Keratinocyte (primary cell): ENCODE data around the gene GPR3. TPM values are rescaled to one million over a fixed set of nuclear protein-coding genes. Genes with fewer than 3 reads are reported as not detected.

ENCODE experiments used
- DNase-seq: peaks from one replicate; pipeline ENCODE4 v3.0.0-alpha.2; 2011; ENCODE audit warnings: low read depth, missing footprints, low spot score
- FAIRE-seq: peaks from 2 replicates; lab custom pipeline; 2011; peaks lifted over from hg19 to GRCh38; lab: Jason Lieb, UNC
- H2AFZ ChIP-seq: 2 replicates; pipeline ENCODE4 v1.6.0; 2012; ENCODE audit warnings: low read length, control low read depth, inconsistent platforms; ENCODE audit not compliant: control insufficient read depth
- H3K27ac ChIP-seq: 2 replicates; pipeline ENCODE4 v1.5.1; 2011; ENCODE audit warnings: low read length; ENCODE audit not compliant: control insufficient read depth, insufficient read depth
- H3K27me3 ChIP-seq: 3 replicates; pipeline ENCODE4 v1.6.0; 2011; ENCODE audit warnings: low read length; ENCODE audit not compliant: control insufficient read depth, insufficient read depth; ENCODE audit errors: extremely low read depth
- H3K36me3 ChIP-seq, 2 experiments: 2 replicates in 1 of 2; 3 replicates in 1 of 2; pipeline ENCODE4 v1.5.1; 2011; ENCODE audit warnings: low read length in 2 of 2, mild to moderate bottlenecking in 1 of 2; ENCODE audit not compliant: control insufficient read depth in 2 of 2, insufficient read depth in 2 of 2; ENCODE audit errors: extremely low read depth in 1 of 2
- H3K4me1 ChIP-seq: 3 replicates; pipeline ENCODE4 v1.5.1; 2011; ENCODE audit warnings: low read length; ENCODE audit not compliant: control insufficient read depth, insufficient read depth; ENCODE audit errors: extremely low read depth
- H3K4me2 ChIP-seq: 3 replicates; pipeline ENCODE4 v1.6.0; 2011; ENCODE audit warnings: low read depth, low read length; ENCODE audit not compliant: control insufficient read depth, insufficient read depth; ENCODE audit errors: extremely low read depth
- H3K4me3 ChIP-seq, 3 experiments: fragments of 200-600 bp in 1 of 3; sonication (generic) in 1 of 3; 2 replicates in 2 of 3; 3 replicates in 1 of 3; pipeline ENCODE4 v1.5.1; 2011 to 2016; ENCODE audit warnings: low read length in 3 of 3, mild to moderate bottlenecking in 3 of 3, control low read depth in 2 of 3, inconsistent platforms in 1 of 3, low read depth in 1 of 3, mixed read lengths in 1 of 3, mixed run types in 1 of 3, moderate library complexity in 1 of 3; ENCODE audit not compliant: control insufficient read depth in 2 of 3, insufficient read depth in 2 of 3; ENCODE audit errors: extremely low read depth in 1 of 3
- H3K79me2 ChIP-seq: 2 replicates; pipeline ENCODE4 v1.6.0; 2012; ENCODE audit warnings: low read length; ENCODE audit not compliant: control insufficient read depth, insufficient read depth
- H3K9ac ChIP-seq: 3 replicates; pipeline ENCODE4 v1.6.0; 2011; ENCODE audit warnings: low read length; ENCODE audit not compliant: control insufficient read depth, insufficient read depth; ENCODE audit errors: extremely low read depth
- H3K9me1 ChIP-seq: 3 replicates; pipeline ENCODE4 v1.6.0; 2011; ENCODE audit warnings: low read length; ENCODE audit not compliant: control insufficient read depth, insufficient read depth; ENCODE audit errors: extremely low read depth
- H3K9me3 ChIP-seq: 2 replicates; pipeline ENCODE4 v1.5.1; 2012; ENCODE audit warnings: low read depth, low read length; ENCODE audit not compliant: control insufficient read depth
- H4K20me1 ChIP-seq: 3 replicates; pipeline ENCODE4 v1.6.0; 2011; ENCODE audit warnings: low read length; ENCODE audit not compliant: control insufficient read depth, insufficient read depth; ENCODE audit errors: extremely low read depth
- CTCF ChIP-seq, 3 experiments: IDR thresholded peaks in 1 of 3; conservative IDR thresholded peaks in 1 of 3; optimal IDR thresholded peaks in 1 of 3; 2 replicates in 2 of 3; 3 replicates in 1 of 3; pipeline versions ENCODE3 to v1.5.1; 2011; ENCODE audit warnings: low read length in 3 of 3, mild to moderate bottlenecking in 3 of 3, moderate library complexity in 2 of 3, control low read depth in 1 of 3, inconsistent platforms in 1 of 3; ENCODE audit not compliant: insufficient read depth in 2 of 3; ENCODE audit errors: extremely low read depth in 1 of 3
- EZH2 ChIP-seq: IDR thresholded peaks from one replicate; pipeline ENCODE4 v1.6.1; 2012; ENCODE audit warnings: inconsistent platforms, mild to moderate bottlenecking, low read length, moderate library complexity
- dilution Hi-C: fragments of 300-500 bp; cut with MboI; formaldehyde crosslinking; loops from one replicate; pipeline ENCODE4 v1.7.0; 2020; ENCODE audit warnings: low sequenced_read_pairs; ENCODE audit not compliant: extremely low pct_ligation_motif_present
- polyA plus RNA-seq, 5 experiments: library from polyadenylated mRNA; depleted of rRNA in 3 of 5; stranded (reverse) in 3 of 5; stranded (forward) in 1 of 5; unstranded in 1 of 5; fragments of >200 nt; gene quantifications; 1 replicate in 1 of 5; 2 replicates in 3 of 5; 3 replicates in 1 of 5; pipeline versions ENCODE4 v1.2.1 to v1.2.3, GENCODE V29; 2011 to 2012; ENCODE audit warnings: missing spikeins in 2 of 5, low read depth in 1 of 5, low replicate concordance in 1 of 5

Gene GPR3
- polyA plus RNA-seq, 1 donor (not counting 4 experiments of a cell fraction or from before 2014, with no cell fraction given): 1.4 TPM

- FAIRE-seq (no peak), DNase-seq (no peak)
- Histone ChIP-seq H3K27me3 (no peaks in the 10 kb centered on the region), H3K4me2 (no peak overlapping the region), H3K4me3 (no peak overlapping the region), H4K20me1 (peaks cover 3% of the 10 kb centered on the region), H3K79me2 (peaks cover 12% of the 10 kb centered on the region), H3K36me3 (peaks cover 22 to 33% of the 10 kb centered on the region in 2 experiments), H3K9me1 (no peaks in the 10 kb centered on the region), H2AFZ (no peak overlapping the region), H3K9ac (no peak overlapping the region), H3K27ac (no peak overlapping the region), H3K4me1 (peaks cover 13% of the 10 kb centered on the region), H3K9me3 (no peaks in the 10 kb centered on the region)
- TF ChIP-seq CTCF (optimal IDR thresholded peaks at IDR 0.05 in 1 of 3, IDR thresholded peaks at IDR 0.05 in 1 of 3, conservative IDR thresholded peaks at IDR 0.05 in 1 of 3; ENCODE audit: extremely low read depth in 1 of 3, insufficient read depth in 2 of 3, low read length in 3 of 3) (no peak), EZH2 (no peak)
- dilution Hi-C loops: no loop called here
Observed at GRCh38 chr1:27361553-27361952, 30.9 kb upstream of the GPR3 start.

GRCh38 chr1:27363766-27364695 is 28.4 kb upstream of the GPR3 start:
- no peaks in the 10 kb centered on the region for H3K9me3 ChIP-seq
- no peak overlapping the region for H2AFZ ChIP-seq
- H3K4me3 ChIP-seq: no peak overlapping the region
- DNase-seq (no peak), FAIRE-seq (no peak)
- no peak overlapping the region for H3K27ac ChIP-seq
- H3K4me2 ChIP-seq: no peak overlapping the region
- no peaks in the 10 kb centered on the region for H3K27me3 ChIP-seq
- H3K79me2 ChIP-seq: peaks cover 12% of the 10 kb centered on the region
- no peak overlapping the region for H3K9ac ChIP-seq
- H3K9me1 ChIP-seq: no peaks in the 10 kb centered on the region
- H4K20me1 ChIP-seq: no peaks in the 10 kb centered on the region
- peaks cover 23% of the 10 kb centered on the region for H3K4me1 ChIP-seq
- peaks cover 16 to 22% of the 10 kb centered on the region in 2 experiments for H3K36me3 ChIP-seq
- TF ChIP-seq EZH2 (no peak), CTCF (optimal IDR thresholded peaks at IDR 0.05 in 1 of 3, IDR thresholded peaks at IDR 0.05 in 1 of 3, conservative IDR thresholded peaks at IDR 0.05 in 1 of 3; ENCODE audit: extremely low read depth in 1 of 3, insufficient read depth in 2 of 3, low read length in 3 of 3) (no peak)
- dilution Hi-C loops: no loop called here
